ENCODE measurements around the gene MTG2. TPM values are rescaled to one million over a fixed set of nuclear protein-coding genes. Genes with fewer than 3 reads are reported as not detected.
"Not testable (repeated sequence)": the region's sequence is repeated elsewhere in the genome, so short reads cannot be mapped to it uniquely, and the experiment has no call there.

Gene MTG2
- total RNA-seq, 1 donor from 2014 or later, result 31.0 TPM

- DNase-seq (ENCODE audit: low spot score) (no peak), ATAC-seq (no peak)
Measured at GRCh38 chr20:62145688-62146018, 37.2 kb upstream of the MTG2 start.

- ATAC-seq (peak; percentile 46), DNase-seq (ENCODE audit: low spot score) (peak; percentile 86)
Measured at GRCh38 chr20:62146019-62146755, 36.6 kb upstream of the MTG2 start.

- no peak for DNase-seq (ENCODE audit: low spot score)
- ATAC-seq, result no peak
Measured at GRCh38 chr20:62147125-62147524, 35.7 kb upstream of the MTG2 start.

- ATAC-seq, result no peak
- DNase-seq (ENCODE audit: low spot score), result no peak
Measured at GRCh38 chr20:62147528-62147927, 35.3 kb upstream of the MTG2 start.

- not testable (repeated sequence) for ATAC-seq
Measured at GRCh38 chr20:62148383-62148782, 34.4 kb upstream of the MTG2 start.

DNA sequence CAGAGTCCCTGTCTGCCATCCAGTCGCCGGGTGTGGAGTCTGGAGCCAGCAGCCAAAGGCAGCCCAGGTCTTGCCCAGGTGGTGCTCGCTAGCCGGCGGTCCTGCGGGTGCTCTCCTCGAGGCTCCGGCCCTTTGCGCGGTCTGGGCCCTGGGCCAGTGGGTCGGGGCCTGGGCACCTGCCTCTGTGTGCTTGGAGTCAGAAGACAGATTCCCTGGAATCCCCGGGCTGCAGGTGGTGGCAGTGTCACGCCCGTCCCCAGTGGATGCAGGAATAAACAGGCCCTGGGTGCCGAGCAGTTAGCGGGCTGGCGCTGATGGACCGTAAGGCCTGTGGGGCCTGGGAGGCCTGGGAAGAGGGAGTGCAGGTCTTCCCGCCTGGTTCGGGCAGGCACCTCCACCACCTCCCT, 33.9 kb upstream of the MTG2 start:
- no peak for DNase-seq (ENCODE audit: low spot score)
- peak; percentile 15 for ATAC-seq

More at GRCh38 chr20:62148383-62148782, 34.4 kb upstream of the MTG2 start:
- DNase-seq (ENCODE audit: low spot score), result not testable (repeated sequence)

DNA sequence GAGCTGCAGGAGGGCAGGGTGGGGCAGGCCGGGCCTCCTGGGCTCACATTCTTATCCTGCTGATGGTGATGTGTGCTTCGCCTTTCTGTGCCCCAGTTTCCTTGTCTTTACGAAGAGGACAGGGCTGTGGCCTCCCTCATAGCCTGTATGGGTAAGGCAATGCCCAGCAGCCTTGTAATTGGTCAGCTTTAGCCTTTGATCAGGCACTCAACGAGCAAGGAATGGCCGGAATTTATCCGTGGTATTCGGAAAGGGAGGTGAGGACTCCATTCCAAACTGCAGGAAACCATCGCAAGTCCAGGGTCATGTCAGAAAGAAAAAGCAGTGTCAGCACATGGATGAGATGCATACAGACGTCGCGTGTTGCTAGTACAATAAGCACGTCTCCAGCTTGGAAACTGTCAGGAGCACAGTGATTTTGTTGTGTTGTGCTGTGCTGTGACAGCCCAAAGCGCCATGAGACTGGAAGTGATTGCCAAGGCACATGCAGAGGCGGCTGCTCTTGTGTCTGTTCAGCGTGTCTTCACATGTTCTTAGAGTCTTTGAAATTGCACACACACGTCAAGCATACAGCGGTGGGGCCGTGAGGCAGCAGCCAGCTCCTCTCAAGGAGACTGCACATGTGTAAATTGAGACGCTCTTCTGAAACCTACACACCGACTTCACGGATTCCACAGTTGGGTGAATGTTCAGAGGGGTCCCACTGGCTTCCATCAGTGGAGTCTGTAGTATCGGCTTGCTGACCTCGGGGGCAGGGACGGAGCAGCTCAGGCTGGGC, 33.1 kb upstream of the MTG2 start:
- DNase-seq (ENCODE audit: low spot score), result no peak
- peak; percentile 18 for ATAC-seq

GRCh38 chr20:62150310-62150575, 32.6 kb upstream of the MTG2 start:
- ATAC-seq, result no peak
- DNase-seq (ENCODE audit: low spot score), result no peak

DNA sequence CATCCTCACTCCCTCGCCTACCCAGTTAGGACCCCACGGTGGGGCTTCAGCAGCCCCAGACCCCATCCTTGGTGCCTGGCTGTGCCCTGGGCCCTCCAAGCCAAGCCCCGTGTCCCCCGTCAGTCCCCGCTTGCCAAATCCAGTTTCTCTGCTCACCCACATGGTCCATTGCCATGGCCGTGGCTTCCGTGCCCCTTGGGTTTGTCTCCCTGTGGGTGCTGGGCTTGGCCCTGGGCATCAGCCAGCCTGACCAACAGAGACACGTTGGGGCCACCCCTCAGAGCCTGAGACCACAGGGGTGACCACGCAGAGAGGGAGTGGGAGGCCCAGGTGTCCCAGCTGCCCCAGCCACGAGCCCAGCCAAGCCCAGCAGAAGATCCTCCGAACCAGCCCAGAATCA, 31.6 kb upstream of the MTG2 start:
- ATAC-seq, result no peak
- no peak for DNase-seq (ENCODE audit: low spot score)

GRCh38 chr20:62151835-62152364, 30.9 kb upstream of the MTG2 start:
- no peak for ATAC-seq
- no peak for DNase-seq (ENCODE audit: low spot score)

- ATAC-seq, result peak; percentile 68
- peak; percentile 79 for DNase-seq (ENCODE audit: low spot score)
Measured at GRCh38 chr20:62155428-62156253, 27.2 kb upstream of the MTG2 start.

DNA sequence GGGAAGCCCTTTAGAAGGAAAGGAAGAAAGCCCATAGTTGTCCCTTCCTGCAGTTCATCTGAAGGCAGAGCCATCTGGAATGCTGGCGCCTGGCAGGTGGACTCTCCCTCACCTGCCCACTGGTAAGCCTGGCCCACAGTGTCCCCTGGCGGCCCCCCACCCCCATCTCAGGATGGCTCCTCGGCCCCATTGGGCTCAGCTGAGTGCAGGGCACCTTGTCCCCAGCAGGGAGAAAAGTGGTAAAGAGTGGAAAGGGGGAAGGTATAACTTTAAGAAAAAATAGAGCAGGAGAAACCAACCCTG, 26.6 kb upstream of the MTG2 start:
- DNase-seq (ENCODE audit: low spot score), result no peak
- ATAC-seq, result peak; percentile 16

DNA sequence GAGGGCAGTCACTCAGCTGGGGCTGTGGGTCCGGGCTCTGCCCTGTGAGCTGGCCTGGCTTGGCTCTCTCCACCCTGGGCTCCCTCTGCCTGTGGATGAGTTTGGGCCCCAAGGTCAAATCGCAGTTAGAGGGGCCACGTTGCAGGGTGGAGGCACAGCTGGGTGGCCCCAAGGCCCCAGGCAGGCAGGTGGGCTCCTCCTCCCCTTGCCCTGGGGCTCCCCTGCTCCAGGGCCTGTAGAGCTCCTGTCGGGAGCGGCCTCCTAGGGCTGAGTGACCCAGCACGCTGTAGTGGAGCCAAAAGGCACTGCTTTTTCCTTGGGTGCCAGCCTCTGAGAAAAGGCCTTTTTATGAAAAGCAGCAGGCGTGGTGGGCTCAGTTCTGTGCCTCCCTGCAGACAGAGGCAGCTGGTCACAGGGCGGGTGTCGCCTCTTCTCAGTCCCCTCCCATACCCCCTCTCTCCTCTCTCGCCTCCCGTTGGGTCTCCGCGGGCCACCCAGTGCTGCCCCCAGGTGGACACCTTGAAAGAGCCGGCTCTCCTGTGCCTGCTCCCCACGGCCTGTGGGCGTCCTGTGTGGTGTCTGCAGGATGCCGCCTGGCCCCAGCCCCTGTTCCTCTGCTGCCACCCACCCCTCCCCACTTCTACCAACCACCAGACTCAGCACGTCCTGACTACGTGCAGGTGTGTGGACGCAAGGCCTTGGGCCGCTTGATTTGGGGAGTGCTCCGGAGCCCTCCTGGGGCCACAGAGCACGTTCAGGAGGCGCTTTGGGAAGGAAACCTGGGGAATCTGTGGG, 26.0 kb upstream of the MTG2 start:
- peak; percentile 77 for ATAC-seq
- no peak for DNase-seq (ENCODE audit: low spot score)

- DNase-seq (ENCODE audit: low spot score) (no peak), ATAC-seq (no peak)
Measured at GRCh38 chr20:62157387-62158087, 25.3 kb upstream of the MTG2 start.

DNA sequence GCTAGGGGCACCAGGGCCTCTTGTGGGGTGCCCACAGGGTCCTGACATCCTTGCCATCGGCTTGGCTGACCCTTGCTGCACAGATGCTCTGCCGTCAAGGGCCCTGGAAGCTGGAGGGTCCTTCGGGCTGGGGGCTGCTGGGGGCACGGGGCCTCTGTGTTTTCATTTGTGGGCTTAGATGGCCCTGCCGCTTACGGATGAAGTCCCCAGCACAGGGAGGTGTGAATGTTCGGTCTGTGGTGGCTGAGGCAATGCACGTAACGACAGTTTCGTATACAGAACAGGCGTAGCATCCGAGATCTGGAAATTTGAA, 24.8 kb upstream of the MTG2 start:
- ATAC-seq (no peak), DNase-seq (ENCODE audit: low spot score) (no peak)

DNA sequence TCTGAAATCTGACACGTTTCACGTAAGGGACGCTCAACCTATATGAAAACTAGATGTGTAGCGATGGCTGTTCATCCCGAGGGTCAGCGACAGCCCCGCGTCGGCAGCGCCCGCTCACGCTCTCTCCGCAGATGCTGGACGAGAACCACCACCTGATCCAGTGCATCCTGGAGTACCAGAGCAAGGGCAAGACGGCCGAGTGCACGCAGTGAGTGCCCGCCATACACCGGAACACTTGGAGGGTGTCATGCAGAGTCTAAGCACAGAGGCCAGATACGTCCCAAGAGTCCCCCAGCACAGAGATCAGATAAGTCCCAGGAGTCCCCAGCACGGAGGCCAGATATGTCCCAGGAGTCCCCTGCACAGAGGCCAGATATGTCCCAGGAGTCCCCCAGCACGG, 24.3 kb upstream of the MTG2 start:
- DNase-seq (ENCODE audit: low spot score) (no peak), ATAC-seq (no peak)

- ATAC-seq, result peak; percentile 1
- DNase-seq (ENCODE audit: low spot score), result no peak
Measured at GRCh38 chr20:62159052-62159451, 23.8 kb upstream of the MTG2 start.

DNA sequence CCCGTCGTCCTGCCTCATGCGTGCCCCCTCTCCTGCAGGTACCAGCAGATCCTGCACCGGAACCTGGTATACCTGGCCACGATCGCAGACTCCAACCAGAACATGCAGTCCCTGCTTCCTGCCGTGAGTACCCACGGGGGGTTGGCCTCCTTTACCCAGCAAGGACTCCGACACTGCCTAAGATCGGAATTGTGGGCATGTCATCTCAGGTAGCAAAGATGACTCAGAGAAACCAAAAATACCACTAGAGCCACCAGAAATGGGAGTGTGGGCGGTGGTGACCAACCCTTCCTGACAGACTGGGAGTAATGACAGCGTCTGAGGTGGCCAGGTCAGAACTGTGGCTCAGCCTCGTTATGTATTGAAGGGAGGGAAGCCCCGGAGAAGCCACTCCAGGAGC, 23.0 kb upstream of the MTG2 start:
- no peak for DNase-seq (ENCODE audit: low spot score)
- no peak for ATAC-seq

DNA sequence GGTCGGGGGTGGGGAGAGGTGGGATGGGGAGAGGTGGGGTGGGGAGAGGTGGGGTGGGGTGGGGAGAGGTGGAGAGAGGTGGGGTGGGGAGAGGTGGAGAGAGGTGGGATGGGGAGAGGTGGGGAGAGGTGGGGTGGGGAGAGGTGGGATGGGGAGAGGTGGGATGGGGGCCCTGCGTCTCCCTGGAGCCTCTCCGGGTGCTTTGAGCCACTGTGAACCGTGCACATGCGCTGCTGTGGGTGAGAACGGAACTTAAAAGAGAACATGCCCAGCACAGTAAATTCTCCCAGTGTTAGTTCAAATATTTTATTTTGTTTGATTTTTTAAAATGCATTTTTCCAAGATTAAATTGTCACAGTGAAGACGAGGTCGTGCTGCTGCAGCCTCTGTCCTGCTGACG, 22.6 kb upstream of the MTG2 start:
- no peak for DNase-seq (ENCODE audit: low spot score)
- ATAC-seq, result no peak

DNA sequence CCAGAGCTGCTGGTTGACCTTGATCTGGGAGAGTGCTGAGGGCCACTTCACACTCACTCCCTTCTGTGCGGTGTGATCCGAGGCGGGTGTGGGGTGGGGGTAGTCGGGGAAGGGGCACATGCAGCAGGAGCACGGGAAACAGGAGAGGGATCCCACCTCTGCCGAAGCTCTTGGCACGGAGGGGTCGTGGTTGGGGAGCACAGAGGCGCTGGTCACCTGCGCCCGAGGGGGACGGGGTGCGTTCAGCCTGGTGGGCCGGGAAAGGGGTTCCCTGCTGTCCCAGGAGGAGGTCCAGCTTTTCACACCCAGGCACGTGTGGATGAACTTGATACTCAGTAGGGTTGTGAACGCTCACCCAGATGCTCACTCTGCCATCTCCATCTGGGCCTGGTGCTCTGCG, 22.0 kb upstream of the MTG2 start:
- DNase-seq (ENCODE audit: low spot score), result no peak

GRCh38 chr20:62161347-62161746, 21.5 kb upstream of the MTG2 start:
- ATAC-seq (peak; percentile 32), DNase-seq (ENCODE audit: low spot score) (no peak)

More for the DNA sequence above, 22.0 kb upstream of the MTG2 start:
- ATAC-seq, result no peak
